Fibroblast of lung (primary cell): ENCODE results near the gene SLC6A11. TPM values are rescaled to one million over a fixed set of nuclear protein-coding genes. Genes with fewer than 3 reads are reported as not detected.

Experiments
- DNase-seq, 2 donors: peaks; one replicate each; pipeline versions ENCODE4 v3.0.0 to v3.0.0-alpha.2; 2010; ENCODE audit warnings: low read depth in 2 of 2
- H2AFZ ChIP-seq: 2 replicates; pipeline ENCODE4 v1.5.1; 2012; ENCODE audit warnings: low read length, control low read depth, inconsistent platforms
- H3K27ac ChIP-seq: 2 replicates; pipeline ENCODE4 v1.5.1; 2011; ENCODE audit warnings: low read length, control low read depth; ENCODE audit not compliant: insufficient read depth
- H3K27me3 ChIP-seq: 2 replicates; pipeline ENCODE4 v1.5.1; 2011; ENCODE audit warnings: mild to moderate bottlenecking, low read length; ENCODE audit not compliant: control insufficient read depth, insufficient read depth
- H3K36me3 ChIP-seq: 2 replicates; pipeline ENCODE4 v1.5.1; 2011; ENCODE audit warnings: low read length; ENCODE audit not compliant: control insufficient read depth, insufficient read depth
- H3K4me1 ChIP-seq: 2 replicates; pipeline ENCODE4 v1.5.1; 2011; ENCODE audit warnings: low read length; ENCODE audit not compliant: control insufficient read depth, insufficient read depth; ENCODE audit errors: extremely low read depth
- H3K4me2 ChIP-seq: 2 replicates; pipeline ENCODE4 v1.5.1; 2011; ENCODE audit warnings: low read length, control low read depth; ENCODE audit not compliant: insufficient read depth; ENCODE audit errors: extremely low read depth
- H3K4me3 ChIP-seq, 4 experiments: fragments of 200-600 bp in 1 of 4; sonication (generic) in 1 of 4; replicated peaks in 1 of 4; 2 replicates each; pipeline ENCODE4 v1.5.1; 2011 to 2016; ENCODE audit warnings: low read length in 4 of 4, low read depth in 3 of 4, mild to moderate bottlenecking in 3 of 4, control low read depth in 2 of 4, inconsistent platforms in 1 of 4, mixed read lengths in 1 of 4; ENCODE audit not compliant: insufficient read depth in 1 of 4; ENCODE audit errors: control extremely low read depth in 1 of 4
- H3K79me2 ChIP-seq: 2 replicates; pipeline ENCODE4 v1.5.1; 2012; ENCODE audit warnings: mild to moderate bottlenecking, low read length, inconsistent platforms; ENCODE audit not compliant: control insufficient read depth, insufficient read depth
- H3K9ac ChIP-seq: 2 replicates; pipeline ENCODE4 v1.5.1; 2011; ENCODE audit warnings: mild to moderate bottlenecking, low read length, control low read depth; ENCODE audit not compliant: insufficient read depth
- H3K9me3 ChIP-seq: 2 replicates; pipeline ENCODE4 v1.5.1; 2012; ENCODE audit warnings: low read depth, low read length; ENCODE audit not compliant: control insufficient read depth, insufficient read depth
- H4K20me1 ChIP-seq: 2 replicates; pipeline ENCODE4 v1.5.1; 2011; ENCODE audit warnings: low read length; ENCODE audit not compliant: control insufficient read depth, insufficient read depth; ENCODE audit errors: extremely low read depth
- CTCF ChIP-seq, 2 donors: IDR thresholded peaks in 1 of 2; conservative IDR thresholded peaks in 1 of 2; 1 replicate in 1 of 2; 2 replicates in 1 of 2; pipeline ENCODE4 v1.5.1; 2011 to 2012; ENCODE audit warnings: low read length in 2 of 2, control low read depth in 1 of 2, inconsistent platforms in 1 of 2, low read depth in 1 of 2, mild to moderate bottlenecking in 1 of 2
- EZH2 ChIP-seq: IDR thresholded peaks from 2 replicates; pipeline ENCODE4 v1.5.1; 2012; ENCODE audit warnings: low read length, control low read depth, mild to moderate bottlenecking; ENCODE audit errors: missing control alignments
- polyA plus RNA-seq, 2 donors: library from polyadenylated mRNA; depleted of rRNA in 1 of 2; stranded (reverse) in 1 of 2; unstranded in 1 of 2; fragments of >200 nt; gene quantifications; 2 replicates each; pipeline ENCODE4 v1.2.1, GENCODE V29; 2011 to 2012; ENCODE audit warnings: missing spikeins in 1 of 2
- total RNA-seq: library from RNA; depleted of rRNA; stranded (reverse); fragments of >200 nt; gene quantifications from 2 replicates; pipeline ENCODE4 v1.2.1, GENCODE V29; 2014

SLC6A11 gene
- total and polyA plus RNA-seq, 2 donors (not counting 1 experiment from before 2014, with no cell fraction given), result 0.05 TPM; not detected in 1

- H3K27ac ChIP-seq, result no peak overlapping the region
- H3K9me3 ChIP-seq, result no peaks in the 10 kb centered on the region
- no peaks in the 10 kb centered on the region for H3K27me3 ChIP-seq
- no peak overlapping the region for H3K9ac ChIP-seq
- no peaks in the 10 kb centered on the region for H3K79me2 ChIP-seq
- no peak overlapping the region for H2AFZ ChIP-seq
- no peaks in the 10 kb centered on the region for H4K20me1 ChIP-seq
- no peak for DNase-seq
- H3K4me3 ChIP-seq, result no peak overlapping the region
- TF ChIP-seq CTCF (conservative IDR thresholded peaks at IDR 0.05 in 1 of 2, IDR thresholded peaks at IDR 0.05 in 1 of 2; ENCODE audit: low read depth in 1 of 2, low read length in 2 of 2), result no peak
- TF ChIP-seq EZH2, result no peak
- no peak overlapping the region for H3K4me2 ChIP-seq
- H3K4me1 ChIP-seq, result no peaks in the 10 kb centered on the region
- no peaks in the 10 kb centered on the region for H3K36me3 ChIP-seq
Observed at GRCh38 chr3:10940106-10940505, 124.1 kb downstream of the SLC6A11 start.

- no peak overlapping the region for H2AFZ ChIP-seq
Observed at GRCh38 chr3:10941972-10942371, 125.9 kb downstream of the SLC6A11 start.

GRCh38 chr3:10942690-10943205 lies 126.7 kb downstream of the SLC6A11 start:
- Histone ChIP-seq H3K79me2 (no peaks in the 10 kb centered on the region), H4K20me1 (no peaks in the 10 kb centered on the region), H3K9me3 (no peaks in the 10 kb centered on the region), H3K27ac (no peak overlapping the region), H3K4me2 (no peak overlapping the region), H3K4me3 (no peak overlapping the region), H3K4me1 (no peaks in the 10 kb centered on the region), H3K27me3 (no peaks in the 10 kb centered on the region), H2AFZ (no peak overlapping the region), H3K9ac (no peak overlapping the region), H3K36me3 (no peaks in the 10 kb centered on the region)
- no peak for DNase-seq
- TF ChIP-seq CTCF (conservative IDR thresholded peaks at IDR 0.05 in 1 of 2, IDR thresholded peaks at IDR 0.05 in 1 of 2; ENCODE audit: low read depth in 1 of 2, low read length in 2 of 2) (no peak), EZH2 (no peak)

More at GRCh38 chr3:10941972-10942371, 125.9 kb downstream of the SLC6A11 start:
- TF ChIP-seq CTCF (conservative IDR thresholded peaks at IDR 0.05 in 1 of 2, IDR thresholded peaks at IDR 0.05 in 1 of 2; ENCODE audit: low read depth in 1 of 2, low read length in 2 of 2) (peak; percentile 57 to 71), EZH2 (no peak)
- Histone ChIP-seq H4K20me1 (no peaks in the 10 kb centered on the region), H3K27ac (no peak overlapping the region), H3K4me1 (no peaks in the 10 kb centered on the region), H3K9me3 (no peaks in the 10 kb centered on the region), H3K9ac (no peak overlapping the region), H3K36me3 (no peaks in the 10 kb centered on the region), H3K79me2 (no peaks in the 10 kb centered on the region), H3K4me2 (no peak overlapping the region), H3K4me3 (no peak overlapping the region), H3K27me3 (no peaks in the 10 kb centered on the region)
- no peak for DNase-seq
